Stimulated activated naive CD4-positive, alpha-beta T cell treated with Interleukin-2 at 50 U/mL for 16 hours (primary cell): ENCODE measurements around the gene PTGFRN.

Experiments
- DNase-seq: peaks from one replicate; lab custom pipeline; 2025; lab: John Stamatoyannopoulos, UW

The PTGFRN gene

GRCh38 chr1:116944613-116945012 lies 34.9 kb downstream of the PTGFRN start:
- DNase-seq, result no peak

GRCh38 chr1:116945421-116945820 lies 35.7 kb downstream of the PTGFRN start:
- DNase-seq, result no peak

DNA sequence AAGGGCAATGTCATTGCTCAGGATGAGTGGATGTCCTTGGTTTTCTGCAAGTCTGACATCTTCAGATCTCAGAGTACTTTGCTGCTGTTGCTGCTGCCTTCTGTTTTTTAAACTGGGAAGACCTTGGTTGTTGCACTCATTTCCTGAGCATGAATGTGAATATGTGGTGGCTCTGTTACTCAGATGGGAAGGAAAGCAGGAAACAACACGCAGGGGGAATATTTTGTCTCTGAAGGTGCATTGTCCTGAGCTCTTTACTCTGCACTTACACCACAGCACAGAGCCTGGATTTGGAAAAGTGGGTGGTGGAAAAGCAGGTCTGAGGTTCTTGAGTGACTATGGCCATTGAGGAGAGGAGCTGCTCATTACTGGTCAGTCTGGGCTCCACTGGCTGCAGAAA lies 36.3 kb downstream of the PTGFRN start:
- no peak for DNase-seq

DNA sequence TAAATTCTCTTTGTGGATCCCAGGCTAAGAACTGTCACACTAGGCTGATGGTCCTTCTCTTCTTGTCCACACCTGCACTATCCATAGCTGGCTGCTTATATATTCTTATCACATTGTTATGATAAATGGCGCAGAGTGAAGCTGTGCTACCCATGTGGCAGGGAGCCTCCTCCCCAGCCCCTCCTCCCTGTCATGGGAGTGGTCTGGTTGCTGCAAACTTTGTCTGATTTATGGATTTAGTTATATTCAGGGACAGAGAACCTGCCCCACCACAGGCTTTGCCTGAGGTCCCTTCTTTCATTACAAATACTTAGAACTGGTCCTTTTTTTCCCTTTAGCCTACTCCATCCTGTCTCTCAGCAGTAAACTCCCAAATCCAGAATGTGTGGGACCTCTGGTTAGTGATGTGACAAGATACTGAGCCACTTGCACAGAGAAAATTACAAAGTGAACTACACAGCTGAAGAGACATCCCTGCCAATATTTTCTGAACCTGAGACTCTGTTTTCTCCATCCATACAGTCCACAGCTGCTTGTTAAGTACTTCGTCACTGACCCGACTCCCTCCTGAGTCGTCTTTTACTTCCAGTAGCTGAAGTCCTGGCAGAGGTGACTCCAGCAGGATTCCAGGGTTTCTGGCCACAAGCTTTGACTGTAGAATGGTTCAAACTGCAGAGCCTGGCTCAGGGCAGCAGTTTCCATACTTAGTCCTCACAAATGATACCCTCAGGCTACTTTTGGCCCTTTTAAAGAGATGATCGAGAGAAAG lies 37.6 kb downstream of the PTGFRN start:
- no peak for DNase-seq

DNA sequence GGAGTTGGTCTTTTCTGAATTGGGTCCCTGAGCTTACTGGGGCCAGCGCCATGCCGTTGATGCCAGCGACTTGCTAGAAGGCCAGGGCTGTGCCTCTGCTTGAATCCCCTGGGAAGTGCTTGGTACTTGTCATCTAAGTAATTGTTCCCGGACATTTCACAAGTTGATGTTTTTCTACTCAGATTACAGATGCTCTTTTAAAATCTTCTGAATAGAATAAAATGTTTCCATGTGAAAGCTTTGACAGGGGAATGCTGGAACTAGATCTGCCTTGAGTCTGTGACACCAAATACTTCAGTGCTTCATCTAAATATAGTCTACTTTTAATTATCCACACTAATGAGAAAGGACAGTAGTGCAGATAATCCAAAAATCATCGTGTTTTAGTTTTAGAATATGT lies 38.3 kb downstream of the PTGFRN start:
- no peak for DNase-seq

GRCh38 chr1:116948642-116949041 lies 38.9 kb downstream of the PTGFRN start:
- no peak for DNase-seq

- DNase-seq, result no peak
Observed at GRCh38 chr1:116949213-116949985, 39.7 kb downstream of the PTGFRN start.

DNA sequence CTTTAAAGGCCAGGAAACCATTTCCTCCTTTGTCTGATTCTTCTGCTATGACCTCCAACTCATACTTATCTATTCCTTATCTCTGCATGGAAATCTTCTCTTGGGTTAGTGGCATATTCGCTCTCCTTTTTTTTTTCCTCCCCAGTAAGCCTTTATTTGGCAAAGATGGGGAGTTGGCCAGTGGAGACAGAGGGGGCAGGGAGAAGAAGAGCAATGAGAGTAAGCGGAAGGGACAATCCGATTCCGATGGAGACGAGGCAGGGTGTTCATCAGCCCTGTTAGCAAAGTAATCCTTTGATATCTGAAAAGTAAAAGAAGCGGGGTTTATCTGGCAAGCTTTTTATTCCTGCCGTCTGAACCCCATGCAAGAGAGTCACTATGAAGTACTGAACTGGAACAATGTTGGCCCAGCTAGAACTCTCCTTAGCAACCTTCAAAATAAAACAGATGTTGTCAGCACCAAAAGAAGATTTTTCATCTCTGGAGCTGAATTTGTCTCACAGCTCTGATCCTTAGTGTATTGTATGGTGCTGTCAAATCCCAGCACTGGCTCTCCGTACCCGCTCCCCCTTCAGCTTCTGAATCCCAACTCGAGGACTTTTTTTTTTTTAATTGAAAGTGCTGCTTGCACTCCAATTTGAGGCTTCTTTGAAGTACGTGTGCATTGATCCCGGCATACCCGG lies 40.9 kb downstream of the PTGFRN start:
- DNase-seq, result no peak

GRCh38 chr1:116951200-116951935 lies 41.7 kb downstream of the PTGFRN start:
- no peak for DNase-seq

DNA sequence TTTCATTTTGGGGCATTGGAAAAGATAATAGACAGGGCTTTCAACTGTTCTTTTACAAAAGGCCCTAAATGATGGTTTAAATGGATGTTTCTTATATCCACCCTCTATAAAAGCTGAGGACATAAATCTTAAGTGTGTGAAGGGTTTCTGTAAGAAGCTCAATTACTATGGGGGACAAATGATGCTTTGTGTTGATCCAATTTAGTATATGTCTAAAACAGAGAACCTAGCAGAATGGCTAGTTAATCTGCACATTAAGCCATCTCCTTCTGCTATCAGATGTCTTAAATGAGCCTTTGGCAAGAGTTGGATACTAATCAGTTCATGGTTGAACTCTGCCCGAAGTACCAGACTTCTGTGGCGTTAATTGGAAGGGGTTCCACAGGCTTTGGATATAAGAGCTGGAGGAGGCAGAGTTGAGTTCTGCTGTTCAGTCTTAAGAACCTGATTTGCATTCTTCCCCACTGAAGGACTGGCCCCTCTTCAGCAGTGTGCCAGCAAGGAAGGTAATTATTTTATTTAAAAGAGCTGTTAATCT lies 43.1 kb downstream of the PTGFRN start:
- DNase-seq, result no peak

- no peak for DNase-seq
Observed at GRCh38 chr1:116954440-116954839, 44.7 kb downstream of the PTGFRN start.

GRCh38 chr1:116956378-116956777 lies 46.7 kb downstream of the PTGFRN start:
- DNase-seq, result no peak

- no peak for DNase-seq
Observed at GRCh38 chr1:116957646-116958045, 47.9 kb downstream of the PTGFRN start.

DNA sequence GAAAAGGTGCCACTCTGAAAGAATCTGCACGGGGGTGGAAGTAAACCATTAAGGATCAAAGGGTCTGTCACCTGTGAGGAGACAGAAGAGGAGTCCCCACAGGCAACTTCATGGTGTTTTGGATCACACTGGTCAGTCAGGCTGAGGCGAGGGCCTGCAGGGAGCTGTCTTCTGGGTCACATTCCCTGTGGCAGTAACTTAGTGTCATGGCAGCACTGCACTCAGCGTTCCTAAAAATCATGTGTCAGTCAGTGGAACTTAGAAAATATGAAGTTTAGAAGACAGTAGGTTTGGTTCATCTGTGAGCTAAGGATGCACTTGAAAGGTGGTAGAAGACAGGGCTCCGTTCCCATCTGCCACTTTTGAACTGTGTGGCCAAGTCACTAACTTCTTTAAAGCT lies 48.4 kb downstream of the PTGFRN start:
- DNase-seq, result no peak

DNA sequence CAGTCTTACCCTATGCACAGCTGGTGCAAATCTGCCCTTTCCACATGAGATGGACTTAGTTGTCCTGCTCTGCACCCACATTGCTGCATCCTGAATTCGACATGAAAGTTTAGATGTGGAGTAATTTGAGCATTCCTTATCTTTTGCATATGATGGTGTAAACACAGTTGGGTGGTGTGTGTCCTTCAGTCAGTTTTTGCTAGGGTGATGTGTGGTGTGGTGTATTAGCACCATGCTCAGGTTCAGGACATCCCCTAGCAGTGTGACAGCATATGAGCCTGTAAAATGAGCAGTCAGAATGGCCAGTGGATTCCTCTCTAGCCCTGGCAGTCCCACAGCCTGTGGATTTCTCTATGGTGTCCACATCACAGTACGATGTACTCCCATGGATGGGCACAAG lies 49.3 kb downstream of the PTGFRN start:
- DNase-seq, result no peak

DNA sequence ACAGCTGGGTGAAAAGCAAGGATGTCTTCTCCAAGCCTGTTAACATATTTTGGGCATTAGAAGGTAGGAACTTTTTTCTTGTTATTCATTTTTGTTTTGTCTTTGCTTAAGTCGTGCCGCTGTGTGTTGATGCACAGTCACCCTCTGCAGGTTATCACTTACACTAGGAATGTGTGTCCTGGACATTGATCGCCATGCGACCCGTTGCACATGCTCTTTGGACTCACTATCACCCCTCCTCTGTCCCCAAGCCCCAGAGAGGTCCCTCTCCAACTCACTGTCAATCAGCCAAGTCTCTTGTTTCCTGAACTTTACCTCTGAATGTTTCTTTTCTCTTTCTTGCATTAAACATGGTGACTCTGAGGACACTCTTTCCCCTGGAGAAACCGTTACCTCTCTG lies 51.9 kb downstream of the PTGFRN start:
- DNase-seq, result no peak

GRCh38 chr1:116962987-116963639 lies 53.4 kb downstream of the PTGFRN start:
- peak; percentile 3 for DNase-seq

GRCh38 chr1:116966791-116967190 lies 57.1 kb downstream of the PTGFRN start:
- DNase-seq, result no peak

GRCh38 chr1:116968724-116969123 lies 59.0 kb downstream of the PTGFRN start:
- DNase-seq, result no peak

DNA sequence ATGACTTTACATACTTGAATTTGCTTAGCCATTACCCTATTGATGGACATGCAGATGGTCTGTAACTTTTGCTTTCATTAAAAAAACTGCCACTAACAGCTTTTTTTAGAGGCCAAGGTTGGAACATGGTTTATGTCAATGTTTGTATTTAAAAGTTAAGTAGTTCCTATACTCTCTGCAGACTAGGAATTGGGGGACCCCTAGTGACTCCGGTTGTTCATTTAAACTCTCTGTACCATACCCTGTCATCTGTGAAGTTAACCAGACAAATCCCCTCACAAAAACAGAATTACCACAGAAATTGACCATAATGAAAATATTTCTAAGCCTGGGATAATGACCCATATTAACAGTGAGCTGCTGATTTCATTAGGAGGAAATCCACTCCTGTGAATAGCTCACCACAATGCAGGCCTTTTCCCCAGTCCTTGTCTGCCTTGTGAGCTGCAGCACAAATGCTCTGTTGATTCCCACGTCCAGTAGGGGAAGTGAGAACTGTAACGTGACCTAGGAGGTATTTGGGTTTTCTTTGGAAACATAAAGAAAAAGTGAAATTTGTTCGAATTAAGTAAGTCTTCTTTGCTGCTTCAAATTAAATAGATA lies 61.6 kb downstream of the PTGFRN start:
- no peak for DNase-seq
